Endodermal cell (in vitro differentiated cells): Measurements from ENCODE around the gene ARMC2. TPM values are rescaled to one million over a fixed set of nuclear protein-coding genes. Genes with fewer than 3 reads are reported as not detected.
A peak's percentile ranks its signal among the peaks of the same experiment; 100 is the strongest.

ENCODE experiments used
- DNase-seq: peaks from one replicate; pipeline ENCODE4 v3.0.0-alpha.2; 2017
- H3K27ac ChIP-seq: 2 replicates; pipeline ENCODE4 v1.5.1; 2013; ENCODE audit warnings: mild to moderate bottlenecking, low read depth, low read length, moderate library complexity
- H3K27me3 ChIP-seq: 2 replicates; pipeline ENCODE4 v1.6.1; 2013; ENCODE audit warnings: mild to moderate bottlenecking, low read length, moderate library complexity; ENCODE audit not compliant: insufficient read depth, control insufficient read depth, poor library complexity, severe bottlenecking
- H3K36me3 ChIP-seq: 2 replicates; pipeline ENCODE4 v1.7.0; 2013; ENCODE audit warnings: mild to moderate bottlenecking, low read length, moderate library complexity; ENCODE audit not compliant: control insufficient read depth, insufficient read depth
- H3K4me1 ChIP-seq: one replicate; pipeline ENCODE4 v1.7.0; 2013; ENCODE audit warnings: low read length; ENCODE audit not compliant: control insufficient read depth, insufficient read depth
- H3K4me3 ChIP-seq: 2 replicates; pipeline ENCODE4 v1.5.1; 2013; ENCODE audit warnings: mild to moderate bottlenecking, low read length, moderate library complexity
- H3K9ac ChIP-seq: 2 replicates; pipeline ENCODE4 v1.6.1; 2013; ENCODE audit warnings: mild to moderate bottlenecking, low read length, moderate library complexity; ENCODE audit not compliant: poor library complexity, severe bottlenecking; ENCODE audit errors: extremely low read depth
- H3K9me3 ChIP-seq: 2 replicates; pipeline ENCODE4 v1.6.1; 2013; ENCODE audit warnings: mild to moderate bottlenecking, low read length, moderate library complexity; ENCODE audit not compliant: control insufficient read depth
- H3K27ac Mint-ChIP-seq: 2 replicates; pipeline ENCODE4 v1.8.0; 2020; ENCODE audit warnings: mixed read lengths
- H3K27me3 Mint-ChIP-seq: 2 replicates; pipeline ENCODE4 v1.8.0; 2021; ENCODE audit warnings: mild to moderate bottlenecking, mixed read lengths; ENCODE audit not compliant: insufficient read depth
- H3K36me3 Mint-ChIP-seq: 2 replicates; pipeline ENCODE4 v1.8.0; 2020; ENCODE audit warnings: low read depth, mixed read lengths
- H3K4me1 Mint-ChIP-seq: 2 replicates; pipeline ENCODE4 v1.8.0; 2020; ENCODE audit warnings: mixed read lengths
- H3K4me3 Mint-ChIP-seq: 2 replicates; pipeline ENCODE4 v1.8.0; 2020; ENCODE audit warnings: mild to moderate bottlenecking, moderate library complexity, mixed read lengths
- H3K9me3 Mint-ChIP-seq: 2 replicates; pipeline ENCODE4 v1.8.0; 2020; ENCODE audit warnings: mild to moderate bottlenecking, mixed read lengths
- WGBS, 2 experiments: methylation state at CpG; one replicate each; pipeline versions ENCODE4 v1.1.5 to v1.1.7; 2013; ENCODE audit warnings: missing lambda C conversion rate in 2 of 2, mixed read lengths in 1 of 2; ENCODE audit not compliant: insufficient coverage in 1 of 2, insufficient read length in 1 of 2; 5-methylcytosine and 5-hydroxymethylcytosine counted together
- long read RNA-seq, 4 experiments: library from polyadenylated mRNA in 2 of 4; library from RNA in 1 of 4; library from capped mRNA in 1 of 4; stranded (forward) in 3 of 4; unstranded in 1 of 4; transcript quantifications; one replicate each; pipeline ENCODE4 v2.0.0, GENCODE V29; 2020 to 2021; ENCODE audit warnings: inconsistent platforms in 1 of 4
- polyA plus RNA-seq, 2 experiments: library from polyadenylated mRNA; stranded (reverse); fragments of 50-300 nt; gene quantifications; one replicate each; pipeline ENCODE4 v1.2.3, GENCODE V29; 2013
- total RNA-seq, 2 donors: library from RNA; stranded (reverse); fragmentation: NEBNext Ultra II Directional in 1 of 2; extraction: Animal tissue kit (Norgen Biotek cat#: 25700) in 1 of 2; gene quantifications; 2 replicates in 1 of 2; 3 replicates in 1 of 2; pipeline ENCODE4 v1.2.1, GENCODE V29; 2021
- TF ChIP-seq, protein P1 (sequence below): fragments of 200-600 bp; sonication (generic); conservative IDR thresholded peaks from 2 replicates; pipeline ENCODE4 v1.5.0; 2021; ENCODE audit warnings: antibody characterized with exemption, mild to moderate bottlenecking

The ARMC2 gene, protein sequence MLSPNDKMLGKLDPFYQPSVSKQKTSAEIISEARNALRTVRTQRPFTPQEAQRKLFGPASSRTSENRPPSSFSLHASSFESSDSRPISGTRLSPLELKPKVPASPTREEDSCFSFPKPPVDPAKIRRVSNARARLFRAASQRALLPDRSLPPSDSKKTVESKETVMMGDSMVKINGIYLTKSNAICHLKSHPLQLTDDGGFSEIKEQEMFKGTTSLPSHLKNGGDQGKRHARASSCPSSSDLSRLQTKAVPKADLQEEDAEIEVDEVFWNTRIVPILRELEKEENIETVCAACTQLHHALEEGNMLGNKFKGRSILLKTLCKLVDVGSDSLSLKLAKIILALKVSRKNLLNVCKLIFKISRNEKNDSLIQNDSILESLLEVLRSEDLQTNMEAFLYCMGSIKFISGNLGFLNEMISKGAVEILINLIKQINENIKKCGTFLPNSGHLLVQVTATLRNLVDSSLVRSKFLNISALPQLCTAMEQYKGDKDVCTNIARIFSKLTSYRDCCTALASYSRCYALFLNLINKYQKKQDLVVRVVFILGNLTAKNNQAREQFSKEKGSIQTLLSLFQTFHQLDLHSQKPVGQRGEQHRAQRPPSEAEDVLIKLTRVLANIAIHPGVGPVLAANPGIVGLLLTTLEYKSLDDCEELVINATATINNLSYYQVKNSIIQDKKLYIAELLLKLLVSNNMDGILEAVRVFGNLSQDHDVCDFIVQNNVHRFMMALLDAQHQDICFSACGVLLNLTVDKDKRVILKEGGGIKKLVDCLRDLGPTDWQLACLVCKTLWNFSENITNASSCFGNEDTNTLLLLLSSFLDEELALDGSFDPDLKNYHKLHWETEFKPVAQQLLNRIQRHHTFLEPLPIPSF
- 1 to 10 TPM; 7.1 to 8.3 TPM for total RNA-seq
- polyA plus RNA-seq (2013, experiment 1 of 2), result 10.6 TPM
- polyA plus RNA-seq (2013, experiment 2 of 2), result 9.4 TPM
- long read RNA-seq, experiment 1, partial matches to known transcripts, result 0 of 1 reads
- long read RNA-seq, experiment 1, other reads (novel, unspliced or antisense), result 1 of 1 reads
- long read RNA-seq, experiment 2, partial matches to known transcripts, result 0 of 4 reads
- long read RNA-seq, experiment 2, other reads (novel, unspliced or antisense), result 4 of 4 reads
- long read RNA-seq, experiment 3, partial matches to known transcripts, result 2 of 6 reads
- long read RNA-seq, experiment 3, other reads (novel, unspliced or antisense), result 4 of 6 reads
- long read RNA-seq, experiment 4, partial matches to known transcripts, result 4 of 6 reads
- long read RNA-seq, experiment 4, other reads (novel, unspliced or antisense), result 2 of 6 reads

DNA sequence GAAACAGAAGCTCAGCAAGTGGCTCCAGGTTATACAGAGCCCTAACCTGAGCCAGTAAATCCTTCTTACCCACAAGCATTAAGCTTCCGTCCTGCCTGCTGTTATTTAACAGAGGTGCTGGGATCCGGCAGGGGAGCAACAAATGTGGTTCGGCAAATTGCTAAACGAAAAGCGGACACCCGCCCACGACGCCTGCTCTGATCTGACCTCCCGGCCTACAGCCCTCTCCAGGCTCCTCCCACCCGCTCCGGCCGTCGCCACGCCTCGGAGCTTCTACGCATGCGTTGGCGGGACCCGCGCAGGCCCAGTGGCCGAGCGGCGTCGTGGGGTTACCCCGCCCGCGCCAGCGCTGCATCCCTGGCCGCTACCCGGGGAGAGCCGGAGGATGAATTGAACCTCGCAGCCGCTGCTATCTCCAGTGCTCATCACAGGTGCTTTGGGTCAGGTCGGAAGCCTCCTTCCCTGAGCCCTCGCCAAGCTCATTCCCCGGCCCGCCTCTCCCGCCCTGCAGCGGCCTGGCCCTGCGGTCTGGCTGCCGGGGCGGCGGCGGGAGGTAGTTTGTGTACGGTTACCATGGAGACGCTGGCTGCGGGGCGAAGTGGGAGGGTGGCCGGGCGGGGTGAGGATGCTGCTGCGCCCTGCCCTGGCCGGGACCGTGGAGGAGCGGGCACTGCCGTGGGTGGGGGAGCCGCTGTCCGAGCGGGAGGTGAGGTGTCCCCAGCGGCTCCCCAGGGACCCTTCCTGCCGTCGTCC, at the start of gene ARMC2:
TSS of gene ARMC2 (plus strand) at position 307 of the 753 bp plus-strand sequence. CDS start 5,846 bp downstream, outside the sequence.
- peaks cover 2% of the 10 kb centered on the region for H3K4me1 ChIP-seq
- Mint-ChIP-seq H3K36me3 (no peaks in the 10 kb centered on the region), H3K27ac (peak within 1 kb of the TSS; percentile 44), H3K4me1 (peaks cover 9% of the 10 kb centered on the region), H3K9me3 (no peaks in the 10 kb centered on the region), H3K27me3 (no peaks in the 10 kb centered on the region), H3K4me3 (peak within 1 kb of the TSS; percentile 73)
- WGBS, 2 experiments, result 0 to 1% methylated on average over 20 to 61 of the region's 61 CpGs
- DNase-seq, result peak; percentile 99
- H3K9ac ChIP-seq, result peak within 1 kb of the TSS; percentile 72
- TF ChIP-seq, protein P1, sequence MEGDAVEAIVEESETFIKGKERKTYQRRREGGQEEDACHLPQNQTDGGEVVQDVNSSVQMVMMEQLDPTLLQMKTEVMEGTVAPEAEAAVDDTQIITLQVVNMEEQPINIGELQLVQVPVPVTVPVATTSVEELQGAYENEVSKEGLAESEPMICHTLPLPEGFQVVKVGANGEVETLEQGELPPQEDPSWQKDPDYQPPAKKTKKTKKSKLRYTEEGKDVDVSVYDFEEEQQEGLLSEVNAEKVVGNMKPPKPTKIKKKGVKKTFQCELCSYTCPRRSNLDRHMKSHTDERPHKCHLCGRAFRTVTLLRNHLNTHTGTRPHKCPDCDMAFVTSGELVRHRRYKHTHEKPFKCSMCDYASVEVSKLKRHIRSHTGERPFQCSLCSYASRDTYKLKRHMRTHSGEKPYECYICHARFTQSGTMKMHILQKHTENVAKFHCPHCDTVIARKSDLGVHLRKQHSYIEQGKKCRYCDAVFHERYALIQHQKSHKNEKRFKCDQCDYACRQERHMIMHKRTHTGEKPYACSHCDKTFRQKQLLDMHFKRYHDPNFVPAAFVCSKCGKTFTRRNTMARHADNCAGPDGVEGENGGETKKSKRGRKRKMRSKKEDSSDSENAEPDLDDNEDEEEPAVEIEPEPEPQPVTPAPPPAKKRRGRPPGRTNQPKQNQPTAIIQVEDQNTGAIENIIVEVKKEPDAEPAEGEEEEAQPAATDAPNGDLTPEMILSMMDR, result no peak
- peaks cover 9% of the 10 kb centered on the region for H3K27me3 ChIP-seq
- H3K27ac ChIP-seq, result no peak within 1 kb of the TSS
- H3K36me3 ChIP-seq, result no peaks in the 10 kb centered on the region
- H3K9me3 ChIP-seq, result no peaks in the 10 kb centered on the region
- H3K4me3 ChIP-seq, result peak within 1 kb of the TSS; percentile 92

DNA sequence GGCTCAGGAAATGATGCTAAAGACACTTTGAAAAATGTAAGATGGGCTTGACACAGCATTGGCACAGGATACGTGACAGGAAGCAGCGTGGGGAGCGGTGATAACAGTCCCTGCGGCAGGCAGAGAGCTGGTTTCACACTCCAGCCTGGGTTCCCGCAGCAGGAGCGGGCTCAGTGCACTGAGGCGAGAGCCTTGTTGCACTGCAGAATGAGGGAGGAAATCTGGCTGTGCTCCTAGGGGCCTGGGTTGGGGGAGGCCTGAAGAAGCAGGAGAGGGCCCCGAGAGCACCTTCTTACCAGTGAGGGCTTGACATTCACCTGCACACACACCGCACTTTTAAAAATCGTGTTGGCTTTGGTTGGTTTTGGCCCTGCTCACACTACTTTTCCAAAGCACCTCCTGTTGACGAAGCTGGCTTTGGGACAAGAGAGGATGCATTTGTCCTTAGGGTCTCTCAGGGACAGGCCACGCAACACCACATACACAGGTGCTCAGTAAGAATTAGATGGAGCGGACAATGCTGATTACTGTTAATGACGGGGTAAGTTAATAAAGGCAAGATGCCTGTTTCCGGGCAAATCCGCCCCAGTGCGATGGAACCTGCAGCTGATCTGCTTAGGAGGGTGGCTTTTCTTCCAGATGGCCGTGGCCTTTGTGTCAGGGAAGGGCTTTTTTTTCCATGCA, 49.4 kb upstream of the ARMC2 start:
- 87 to 89% methylated on average over 10 to 18 of the region's 18 CpGs for WGBS, 2 experiments
- no peaks in the 10 kb centered on the region for H3K27me3 Mint-ChIP-seq
- Histone ChIP-seq H3K4me1 (no peaks in the 10 kb centered on the region), H3K9ac (no peak overlapping the region), H3K27me3 (no peaks in the 10 kb centered on the region), H3K9me3 (no peaks in the 10 kb centered on the region), H3K4me3 (no peak overlapping the region), H3K27ac (peak overlapping the region; percentile 26), H3K36me3 (no peaks in the 10 kb centered on the region)
- peak; percentile 68 for DNase-seq
- H3K36me3 Mint-ChIP-seq, result no peaks in the 10 kb centered on the region
- H3K4me3 Mint-ChIP-seq, result no peak overlapping the region
- TF ChIP-seq, protein P1, result no peak
- H3K9me3 Mint-ChIP-seq, result no peaks in the 10 kb centered on the region
- peaks cover 14% of the 10 kb centered on the region for H3K4me1 Mint-ChIP-seq
- no peak overlapping the region for H3K27ac Mint-ChIP-seq
